Activated CD4-positive, alpha-beta T cell treated with anti-CD3 and anti-CD28 coated beads for 48 hours (primary cell): ENCODE measurements around the gene RRBP1.

ENCODE experiments used
- DNase-seq: peaks from one replicate; pipeline ENCODE4 v3.0.0-alpha.2; 2020

The RRBP1 gene

GRCh38 chr20:17565169-17565845 lies 116.7 kb downstream of the RRBP1 start:
- DNase-seq: no peak
